ENCODE results near the gene ACTA2.

ACTA2 gene

DNA sequence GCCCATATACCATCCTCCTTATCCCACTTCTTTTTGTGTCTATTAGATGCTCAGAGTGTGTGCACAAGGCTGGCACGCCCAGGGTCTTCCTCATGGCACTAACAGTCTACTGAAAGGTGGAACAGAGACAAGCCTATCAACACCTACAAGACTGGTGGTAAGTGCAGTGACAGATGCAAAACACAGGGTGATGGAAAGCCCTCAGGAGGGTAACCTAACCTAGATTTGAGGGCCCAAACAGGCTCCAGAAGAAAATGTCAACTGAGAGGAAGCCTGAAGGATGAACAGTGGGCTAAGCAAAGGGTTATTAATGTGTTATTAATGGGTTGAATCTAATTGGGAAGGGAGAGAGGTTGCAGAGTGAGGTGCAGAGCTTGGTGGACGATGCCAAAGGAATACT, 36.9 kb upstream of the ACTA2 start:
- in situ Hi-C loops (cut with MboI; ENCODE audit: low sequenced_read_pairs, unreplicated experiment) = no loop called here
- no peak for DNase-seq (ENCODE audit: low spot score)
- TF ChIP-seq CTCF (IDR thresholded peaks at IDR 0.05; ENCODE audit: borderline replicate concordance, control extremely low read depth, extremely low read depth, insufficient read depth, missing control alignments) = no peak

DNA sequence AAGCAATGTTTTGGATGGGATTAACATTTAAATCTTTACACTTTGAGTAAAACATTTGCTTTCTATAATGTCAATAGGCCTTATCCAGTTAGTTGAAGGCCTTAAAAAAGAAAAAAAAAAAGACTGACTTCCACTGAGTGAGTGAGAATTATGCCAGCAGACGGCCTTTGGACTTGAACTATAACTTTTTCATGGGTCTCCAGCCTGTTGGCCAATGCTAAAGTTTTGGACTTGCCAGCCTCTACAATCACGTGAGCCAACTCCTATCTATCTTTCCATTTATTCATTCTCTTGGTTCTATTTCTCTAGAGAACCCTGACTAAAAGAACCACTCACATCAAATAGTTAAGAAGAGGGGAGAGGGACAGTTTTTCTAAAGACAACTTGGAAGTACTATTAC, 35.3 kb upstream of the ACTA2 start:
- DNase-seq (ENCODE audit: low spot score) = no peak
- no peak for TF ChIP-seq CTCF (IDR thresholded peaks at IDR 0.05; ENCODE audit: borderline replicate concordance, control extremely low read depth, extremely low read depth, insufficient read depth, missing control alignments)
- in situ Hi-C loops (cut with MboI; ENCODE audit: low sequenced_read_pairs, unreplicated experiment) = no loop called here

- peak; percentile 0 for TF ChIP-seq CTCF (IDR thresholded peaks at IDR 0.05; ENCODE audit: borderline replicate concordance, control extremely low read depth, extremely low read depth, insufficient read depth, missing control alignments)
Measured at GRCh38 chr10:88987243-88987725, 34.7 kb upstream of the ACTA2 start.

GRCh38 chr10:88986549-88987242, 34.1 kb upstream of the ACTA2 start:
- TF ChIP-seq CTCF (IDR thresholded peaks at IDR 0.05; ENCODE audit: borderline replicate concordance, control extremely low read depth, extremely low read depth, insufficient read depth, missing control alignments) = peak; percentile 45
- in situ Hi-C loops (cut with MboI; ENCODE audit: low sequenced_read_pairs, unreplicated experiment) = no loop called here
- DNase-seq (ENCODE audit: low spot score) = peak; percentile 37

More at GRCh38 chr10:88987243-88987725, 34.7 kb upstream of the ACTA2 start:
- in situ Hi-C loops (cut with MboI; ENCODE audit: low sequenced_read_pairs, unreplicated experiment) = no loop called here
- DNase-seq (ENCODE audit: low spot score) = no peak

DNA sequence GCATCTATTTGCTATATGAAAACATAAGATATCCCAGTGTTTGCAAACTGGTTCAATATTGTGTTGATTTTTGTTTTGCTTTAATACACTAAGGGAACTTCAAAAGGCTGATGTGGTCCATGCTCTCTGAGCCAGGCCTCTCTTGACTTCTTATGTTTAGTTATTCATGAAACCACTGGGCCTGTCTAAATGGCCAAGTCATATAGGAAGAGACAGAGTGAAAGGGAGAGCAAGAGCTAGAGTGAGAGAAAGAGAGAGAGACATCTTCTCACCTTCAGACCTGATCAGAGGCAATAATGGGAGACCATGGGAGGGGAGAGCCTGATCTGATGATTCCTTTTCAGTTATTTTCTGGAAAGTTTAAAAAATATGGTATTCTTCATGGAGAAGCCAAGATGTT, 32.0 kb upstream of the ACTA2 start:
- in situ Hi-C loops (cut with MboI; ENCODE audit: low sequenced_read_pairs, unreplicated experiment) = no loop called here
- no peak for TF ChIP-seq CTCF (IDR thresholded peaks at IDR 0.05; ENCODE audit: borderline replicate concordance, control extremely low read depth, extremely low read depth, insufficient read depth, missing control alignments)
- DNase-seq (ENCODE audit: low spot score) = no peak

GRCh38 chr10:88983939-88984338, 31.4 kb upstream of the ACTA2 start:
- no peak for TF ChIP-seq CTCF (IDR thresholded peaks at IDR 0.05; ENCODE audit: borderline replicate concordance, control extremely low read depth, extremely low read depth, insufficient read depth, missing control alignments)

More at GRCh38 chr10:88983939-88984338, 31.4 kb upstream of the ACTA2 start:
- in situ Hi-C loops (cut with MboI; ENCODE audit: low sequenced_read_pairs, unreplicated experiment) = no loop called here
- no peak for DNase-seq (ENCODE audit: low spot score)
